NCI-H146 treated with DMSO at 0.1 percent for 48 hours (cell line): ENCODE data around the gene CYP4F22.
"Not testable (repeated sequence)": the region's sequence is repeated elsewhere in the genome, so short reads cannot be mapped to it uniquely, and the experiment has no call there.

Experiments
- DNase-seq: peaks from one replicate; lab custom pipeline; 2025; ENCODE audit not compliant: unreplicated experiment; lab: John Stamatoyannopoulos, UW

CYP4F22 gene

GRCh38 chr19:15488489-15489226 is 19.7 kb upstream of the CYP4F22 start:
- DNase-seq = no peak

GRCh38 chr19:15495151-15495550 is 13.2 kb upstream of the CYP4F22 start:
- no peak for DNase-seq

GRCh38 chr19:15498156-15498858 is 10.0 kb upstream of the CYP4F22 start:
- no peak for DNase-seq

- DNase-seq = no peak
These were observed 9.4 kb upstream of the CYP4F22 start for GRCh38 chr19:15498910-15499309.

GRCh38 chr19:15501596-15501995 is 6.7 kb upstream of the CYP4F22 start:
- no peak for DNase-seq

- DNase-seq = no peak
These were observed 6.1 kb upstream of the CYP4F22 start for GRCh38 chr19:15502264-15502663.

GRCh38 chr19:15506074-15506571 is 2.2 kb upstream of the CYP4F22 start:
- DNase-seq = no peak

GRCh38 chr19:15507068-15508034 is 974 bp upstream of the CYP4F22 start:
- DNase-seq = no peak

GRCh38 chr19:15511671-15512424 is 3.5 kb downstream of the CYP4F22 start:
- DNase-seq = no peak

GRCh38 chr19:15515227-15515625 is 6.9 kb downstream of the CYP4F22 start:
- not testable (repeated sequence) for DNase-seq

GRCh38 chr19:15516363-15516762 is 8.0 kb downstream of the CYP4F22 start:
- no peak for DNase-seq

GRCh38 chr19:15517778-15518177 is 9.5 kb downstream of the CYP4F22 start:
- DNase-seq = no peak

GRCh38 chr19:15519433-15519976 is 11.2 kb downstream of the CYP4F22 start:
- DNase-seq = no peak

GRCh38 chr19:15524781-15525180 is 16.5 kb downstream of the CYP4F22 start:
- no peak for DNase-seq

- no peak for DNase-seq
These were observed 17.0 kb downstream of the CYP4F22 start for GRCh38 chr19:15525291-15525690.

- DNase-seq = no peak
These were observed 18.1 kb downstream of the CYP4F22 start for GRCh38 chr19:15526408-15526807.

GRCh38 chr19:15527705-15528104 is 19.4 kb downstream of the CYP4F22 start:
- DNase-seq = no peak

GRCh38 chr19:15529774-15530372 is 21.5 kb downstream of the CYP4F22 start:
- no peak for DNase-seq

- DNase-seq = no peak
These were observed 24.6 kb downstream of the CYP4F22 start for GRCh38 chr19:15532779-15533521.
